K562 (cell line): ENCODE data around the gene CLDN2. TPM values are rescaled to one million over a fixed set of nuclear protein-coding genes. Genes with fewer than 3 reads are reported as not detected.
A peak's percentile ranks its signal among the peaks of the same experiment; 100 is the strongest.

Experiments used
- HMG20A ChIP-seq: fragments of 450-650 bp; formaldehyde crosslinking; conservative IDR thresholded peaks from 2 replicates; pipeline ENCODE4 v1.4.0; 2020; ENCODE audit warnings: mild to moderate bottlenecking, mixed read lengths
- JUND ChIP-seq, 2 experiments: IDR thresholded peaks; 2 replicates in 1 of 2; 3 replicates in 1 of 2; pipeline ENCODE4 v1.6.1; 2011; ENCODE audit warnings: borderline replicate concordance in 2 of 2, low read depth in 2 of 2, low read length in 2 of 2, improper control_type of control experiment in 1 of 2, missing biosample characterization in 1 of 2, missing genetic modification characterization in 1 of 2, missing genetic modification reagents in 1 of 2
- RAD21 ChIP-seq, 2 experiments: fragments of 250-450 bp in 1 of 2; fragments of 450-650 bp in 1 of 2; sonication (Bioruptor Pico) in 1 of 2; formaldehyde crosslinking in 1 of 2; IDR thresholded peaks in 1 of 2; conservative IDR thresholded peaks in 1 of 2; 2 replicates each; pipeline versions ENCODE4 v1.4.0 to v1.8.0; 2020 to 2022; ENCODE audit warnings: mild to moderate bottlenecking in 2 of 2, moderate library complexity in 1 of 2
- RUNX1 ChIP-seq: sonication (generic); IDR thresholded peaks from 2 replicates; pipeline ENCODE4 v1.6.1; 2016; ENCODE audit warnings: antibody characterized with exemption, low read depth
- SMC3 ChIP-seq: conservative IDR thresholded peaks from 2 replicates; pipeline ENCODE4 v1.6.1; 2011; ENCODE audit warnings: low read depth, low read length, improper control_type of control experiment; ENCODE audit not compliant: insufficient read depth
- STAG1 ChIP-seq: sonication (generic); formaldehyde crosslinking; IDR thresholded peaks from 2 replicates; pipeline ENCODE4 v1.5.0; 2020; ENCODE audit warnings: missing genetic modification reagents, borderline replicate concordance
- ZNF175 ChIP-seq: fragments of 200-800 bp; sonication (Bioruptor generic); IDR thresholded peaks from 2 replicates; pipeline ENCODE4 v1.6.1; 2016; ENCODE audit warnings: low read depth, mild to moderate bottlenecking, missing genetic modification characterization, missing compliant biosample characterization
- ZNF197 ChIP-seq: fragments of 200-800 bp; sonication (Bioruptor generic); IDR thresholded peaks from 2 replicates; pipeline ENCODE4 v1.6.1; 2016; ENCODE audit warnings: low read depth, missing genetic modification characterization, missing compliant biosample characterization
- ZNF282 ChIP-seq: sonication (generic); formaldehyde crosslinking; IDR thresholded peaks from 2 replicates; pipeline ENCODE4 v1.8.1; 2023; ENCODE audit warnings: missing genetic modification reagents
- polyA plus RNA-seq, 8 experiments: library from polyadenylated mRNA; depleted of rRNA in 4 of 8; stranded (reverse) in 5 of 8; unstranded in 3 of 8; fragments of >200 nt; fragmentation: Nextera tagmentation in 2 of 8; fragmentation: Illumina TruSeq in 1 of 8; extraction: Ambion mirVana in 2 of 8; extraction: Trizol in 1 of 8; gene quantifications; 2 replicates each; pipeline versions ENCODE4 v1.2.1 to v1.2.3, GENCODE V29; 2011 to 2014; ENCODE audit warnings: inconsistent platforms in 1 of 8, missing spikeins in 1 of 8
- total RNA-seq, 7 experiments: library from RNA; depleted of rRNA in 6 of 7; stranded (reverse); fragments of >200 nt in 6 of 7; fragmentation: Illumina TruSeq in 2 of 7; extraction: Trizol in 2 of 7; gene quantifications; 2 replicates each; pipeline versions ENCODE4 v1.2.1 to v1.2.3, GENCODE V29; 2011 to 2021; ENCODE audit warnings: low replicate concordance in 1 of 7
- TF ChIP-seq, protein P1 (sequence below): sonication (generic); formaldehyde crosslinking; IDR thresholded peaks from 2 replicates; pipeline ENCODE4 v1.8.0; 2022; ENCODE audit warnings: missing genetic modification reagents, mild to moderate bottlenecking, moderate library complexity, borderline replicate concordance
- TF ChIP-seq, protein P2 (sequence below), 2 experiments: fragments of 450-650 bp; formaldehyde crosslinking in 1 of 2; IDR thresholded peaks; 2 replicates each; pipeline versions ENCODE4 v1.4.0 to v1.6.1; 2014 to 2020; ENCODE audit warnings: mild to moderate bottlenecking in 2 of 2, borderline replicate concordance in 1 of 2, low read depth in 1 of 2
- TF ChIP-seq, protein P3 (sequence below): fragments of 450-650 bp; conservative IDR thresholded peaks from 2 replicates; pipeline ENCODE4 v1.6.1; 2016; ENCODE audit warnings: missing genetic modification characterization, low read depth, mild to moderate bottlenecking, control low read depth, missing compliant biosample characterization
- TF ChIP-seq, protein P4 (sequence below): fragments of 450-650 bp; formaldehyde crosslinking; IDR thresholded peaks from 2 replicates; pipeline ENCODE4 v1.4.0; 2020; ENCODE audit warnings: mild to moderate bottlenecking, moderate library complexity

CLDN2 gene
- total and polyA plus RNA-seq, 9 of the 15 experiments (the other 6 are each of a cell fraction or from before 2014, with no cell fraction given) = not detected

DNA sequence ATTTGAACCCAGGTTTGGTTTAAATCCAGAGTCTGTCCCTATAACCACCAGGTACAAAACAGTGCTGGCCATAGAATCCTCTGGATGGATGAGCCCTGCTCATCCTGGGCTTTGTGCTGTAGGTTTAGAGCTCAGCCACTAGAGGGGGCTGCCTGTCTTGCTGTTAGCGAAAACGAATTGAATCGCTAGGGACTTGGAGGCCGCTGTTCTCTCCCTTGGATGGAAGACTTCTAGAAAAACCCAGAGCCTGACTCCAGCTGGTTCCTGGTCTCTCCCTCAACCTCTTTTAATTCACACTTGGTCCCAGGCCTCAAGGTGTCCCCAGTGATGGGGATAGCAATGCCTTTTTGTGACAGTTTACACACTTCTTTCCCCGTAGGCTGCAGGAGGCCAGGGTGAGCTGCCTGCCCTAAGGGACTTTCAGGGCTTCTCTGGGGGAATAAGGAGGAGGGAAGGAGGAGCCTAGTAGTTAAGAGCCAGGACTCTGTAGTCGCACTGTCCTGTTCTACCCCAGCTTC is 25.8 kb upstream of the CLDN2 start (continued):
- TF ChIP-seq HMG20A (no peak), STAG1 (CRISPR knock-in tag) (peak; percentile 56; the same call in 1 of the 2 replicates), ZNF197 (CRISPR knock-in tag) (no peak), SMC3 (peak; percentile 65), ZNF175 (CRISPR knock-in tag) (no peak), RUNX1 (no peak), JUND (IDR thresholded peaks at IDR 0.05; ENCODE audit: borderline replicate concordance, low read depth, low read length) (no peak), JUND (tag; IDR thresholded peaks at IDR 0.05; ENCODE audit: borderline replicate concordance, low read depth, low read length) (no peak), RAD21 (CRISPR knock-in tag; conservative IDR thresholded peaks at IDR 0.05 in 1 of 2, IDR thresholded peaks at IDR 0.05 in 1 of 2) (peak; percentile 43 to 68), ZNF282 (CRISPR knock-in tag) (no peak)
- TF ChIP-seq, protein P1, sequence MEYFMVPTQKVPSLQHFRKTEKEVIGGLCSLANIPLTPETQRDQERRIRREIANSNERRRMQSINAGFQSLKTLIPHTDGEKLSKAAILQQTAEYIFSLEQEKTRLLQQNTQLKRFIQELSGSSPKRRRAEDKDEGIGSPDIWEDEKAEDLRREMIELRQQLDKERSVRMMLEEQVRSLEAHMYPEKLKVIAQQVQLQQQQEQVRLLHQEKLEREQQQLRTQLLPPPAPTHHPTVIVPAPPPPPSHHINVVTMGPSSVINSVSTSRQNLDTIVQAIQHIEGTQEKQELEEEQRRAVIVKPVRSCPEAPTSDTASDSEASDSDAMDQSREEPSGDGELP = no peak
- TF ChIP-seq, protein P2, sequence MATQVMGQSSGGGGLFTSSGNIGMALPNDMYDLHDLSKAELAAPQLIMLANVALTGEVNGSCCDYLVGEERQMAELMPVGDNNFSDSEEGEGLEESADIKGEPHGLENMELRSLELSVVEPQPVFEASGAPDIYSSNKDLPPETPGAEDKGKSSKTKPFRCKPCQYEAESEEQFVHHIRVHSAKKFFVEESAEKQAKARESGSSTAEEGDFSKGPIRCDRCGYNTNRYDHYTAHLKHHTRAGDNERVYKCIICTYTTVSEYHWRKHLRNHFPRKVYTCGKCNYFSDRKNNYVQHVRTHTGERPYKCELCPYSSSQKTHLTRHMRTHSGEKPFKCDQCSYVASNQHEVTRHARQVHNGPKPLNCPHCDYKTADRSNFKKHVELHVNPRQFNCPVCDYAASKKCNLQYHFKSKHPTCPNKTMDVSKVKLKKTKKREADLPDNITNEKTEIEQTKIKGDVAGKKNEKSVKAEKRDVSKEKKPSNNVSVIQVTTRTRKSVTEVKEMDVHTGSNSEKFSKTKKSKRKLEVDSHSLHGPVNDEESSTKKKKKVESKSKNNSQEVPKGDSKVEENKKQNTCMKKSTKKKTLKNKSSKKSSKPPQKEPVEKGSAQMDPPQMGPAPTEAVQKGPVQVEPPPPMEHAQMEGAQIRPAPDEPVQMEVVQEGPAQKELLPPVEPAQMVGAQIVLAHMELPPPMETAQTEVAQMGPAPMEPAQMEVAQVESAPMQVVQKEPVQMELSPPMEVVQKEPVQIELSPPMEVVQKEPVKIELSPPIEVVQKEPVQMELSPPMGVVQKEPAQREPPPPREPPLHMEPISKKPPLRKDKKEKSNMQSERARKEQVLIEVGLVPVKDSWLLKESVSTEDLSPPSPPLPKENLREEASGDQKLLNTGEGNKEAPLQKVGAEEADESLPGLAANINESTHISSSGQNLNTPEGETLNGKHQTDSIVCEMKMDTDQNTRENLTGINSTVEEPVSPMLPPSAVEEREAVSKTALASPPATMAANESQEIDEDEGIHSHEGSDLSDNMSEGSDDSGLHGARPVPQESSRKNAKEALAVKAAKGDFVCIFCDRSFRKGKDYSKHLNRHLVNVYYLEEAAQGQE (IDR thresholded peaks at IDR 0.05; ENCODE audit: borderline replicate concordance) = peak; percentile 43
- TF ChIP-seq, protein P2 (CRISPR knock-in tag; IDR thresholded peaks at IDR 0.05; ENCODE audit: low read depth) = no peak
- TF ChIP-seq, protein P3, sequence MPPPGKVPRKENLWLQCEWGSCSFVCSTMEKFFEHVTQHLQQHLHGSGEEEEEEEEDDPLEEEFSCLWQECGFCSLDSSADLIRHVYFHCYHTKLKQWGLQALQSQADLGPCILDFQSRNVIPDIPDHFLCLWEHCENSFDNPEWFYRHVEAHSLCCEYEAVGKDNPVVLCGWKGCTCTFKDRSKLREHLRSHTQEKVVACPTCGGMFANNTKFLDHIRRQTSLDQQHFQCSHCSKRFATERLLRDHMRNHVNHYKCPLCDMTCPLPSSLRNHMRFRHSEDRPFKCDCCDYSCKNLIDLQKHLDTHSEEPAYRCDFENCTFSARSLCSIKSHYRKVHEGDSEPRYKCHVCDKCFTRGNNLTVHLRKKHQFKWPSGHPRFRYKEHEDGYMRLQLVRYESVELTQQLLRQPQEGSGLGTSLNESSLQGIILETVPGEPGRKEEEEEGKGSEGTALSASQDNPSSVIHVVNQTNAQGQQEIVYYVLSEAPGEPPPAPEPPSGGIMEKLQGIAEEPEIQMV (tag) = no peak
- TF ChIP-seq, protein P4, sequence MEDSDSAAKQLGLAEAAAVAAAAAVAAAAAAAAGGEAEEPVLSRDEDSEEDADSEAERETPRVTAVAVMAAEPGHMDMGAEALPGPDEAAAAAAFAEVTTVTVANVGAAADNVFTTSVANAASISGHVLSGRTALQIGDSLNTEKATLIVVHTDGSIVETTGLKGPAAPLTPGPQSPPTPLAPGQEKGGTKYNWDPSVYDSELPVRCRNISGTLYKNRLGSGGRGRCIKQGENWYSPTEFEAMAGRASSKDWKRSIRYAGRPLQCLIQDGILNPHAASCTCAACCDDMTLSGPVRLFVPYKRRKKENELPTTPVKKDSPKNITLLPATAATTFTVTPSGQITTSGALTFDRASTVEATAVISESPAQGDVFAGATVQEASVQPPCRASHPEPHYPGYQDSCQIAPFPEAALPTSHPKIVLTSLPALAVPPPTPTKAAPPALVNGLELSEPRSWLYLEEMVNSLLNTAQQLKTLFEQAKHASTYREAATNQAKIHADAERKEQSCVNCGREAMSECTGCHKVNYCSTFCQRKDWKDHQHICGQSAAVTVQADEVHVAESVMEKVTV (CRISPR knock-in tag) = 0 out of 2 replicates have a peak, but pooled peaks have one; percentile 15
